Thymus (tissue), 11 donors: ENCODE results near the gene PDE1A. TPM values are rescaled to one million over a fixed set of nuclear protein-coding genes. Genes with fewer than 3 reads are reported as not detected.

Experiments
- DNase-seq, 9 donors: peaks; one replicate each; pipeline ENCODE4 v3.0.0-alpha.2; 2013; ENCODE audit warnings: low spot score in 9 of 9, low read depth in 6 of 9, missing footprints in 1 of 9
- H3K27ac ChIP-seq, 2 donors: one replicate each; pipeline ENCODE4 v1.5.1; 2013; ENCODE audit warnings: control low read depth in 1 of 2, low read depth in 1 of 2, low read length in 1 of 2, mild to moderate bottlenecking in 1 of 2, moderate library complexity in 1 of 2
- H3K27me3 ChIP-seq, 2 donors: one replicate each; pipeline ENCODE4 v1.5.1; 2013; ENCODE audit warnings: low read length in 1 of 2; ENCODE audit not compliant: control insufficient read depth in 2 of 2, insufficient read depth in 1 of 2
- H3K36me3 ChIP-seq, 2 donors: one replicate each; pipeline ENCODE4 v1.5.1; 2013; ENCODE audit warnings: low read length in 1 of 2, mild to moderate bottlenecking in 1 of 2, moderate library complexity in 1 of 2; ENCODE audit not compliant: control insufficient read depth in 2 of 2, insufficient read depth in 2 of 2
- H3K4me1 ChIP-seq, 2 donors: one replicate each; pipeline ENCODE4 v1.5.1; 2013; ENCODE audit warnings: low read length in 2 of 2; ENCODE audit not compliant: control insufficient read depth in 2 of 2, insufficient read depth in 2 of 2
- H3K4me3 ChIP-seq, 2 donors: one replicate each; pipeline ENCODE4 v1.5.1; 2013; ENCODE audit warnings: low read length in 2 of 2, control low read depth in 1 of 2, mild to moderate bottlenecking in 1 of 2
- H3K9me3 ChIP-seq, 2 donors: one replicate each; pipeline ENCODE4 v1.5.1; 2013; ENCODE audit warnings: low read length in 1 of 2, mild to moderate bottlenecking in 1 of 2; ENCODE audit not compliant: control insufficient read depth in 2 of 2, insufficient read depth in 1 of 2
- WGBS: extraction: QIAGEN DNeasy Blood & Tissue Kit; methylation state at CpG from one replicate; pipeline ENCODE4 v1.1.7; 2013; 5-methylcytosine and 5-hydroxymethylcytosine counted together
- polyA plus RNA-seq: library from polyadenylated mRNA; stranded (reverse); fragments of 200-250 nt; gene quantifications from one replicate; pipeline ENCODE4 v1.2.3, GENCODE V29; 2013
- total RNA-seq: library from RNA; stranded (reverse); fragments of 120-200 nt; gene quantifications from one replicate; pipeline ENCODE4 v1.2.4, GENCODE V29; 2013
- donor health status: healthy.

PDE1A gene
- total and polyA plus RNA-seq, 2 donors, result 7.7 to 13.0 TPM

DNA sequence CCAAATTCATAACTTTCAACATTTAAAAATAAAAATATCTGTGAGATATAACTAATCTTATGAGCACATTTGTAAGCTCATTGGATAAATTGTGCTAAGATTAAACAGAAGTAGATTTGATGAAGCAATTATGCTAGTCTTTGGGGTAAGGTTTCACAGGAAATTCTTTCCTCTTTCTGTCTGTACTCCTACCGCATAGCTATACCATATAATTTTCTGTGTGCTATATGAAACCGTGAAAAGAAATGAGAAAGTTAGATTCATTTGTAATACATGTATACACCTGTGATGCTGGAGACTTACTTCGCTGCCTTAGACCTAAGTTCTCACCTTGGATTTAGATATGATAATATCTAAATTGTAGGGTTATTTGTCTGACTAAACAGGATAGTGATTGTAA lies 256.5 kb downstream of the PDE1A start:
- no peak overlapping the region for H3K4me3 ChIP-seq
- no peaks in the 10 kb centered on the region for H3K9me3 ChIP-seq
- no peaks in the 10 kb centered on the region for H3K4me1 ChIP-seq
- 96% methylated on average over 3 of the region's 3 CpGs for WGBS
- no peaks in the 10 kb centered on the region for H3K36me3 ChIP-seq
- no peaks in the 10 kb centered on the region for H3K27me3 ChIP-seq
- no peak for DNase-seq
- H3K27ac ChIP-seq, result no peak overlapping the region

DNA sequence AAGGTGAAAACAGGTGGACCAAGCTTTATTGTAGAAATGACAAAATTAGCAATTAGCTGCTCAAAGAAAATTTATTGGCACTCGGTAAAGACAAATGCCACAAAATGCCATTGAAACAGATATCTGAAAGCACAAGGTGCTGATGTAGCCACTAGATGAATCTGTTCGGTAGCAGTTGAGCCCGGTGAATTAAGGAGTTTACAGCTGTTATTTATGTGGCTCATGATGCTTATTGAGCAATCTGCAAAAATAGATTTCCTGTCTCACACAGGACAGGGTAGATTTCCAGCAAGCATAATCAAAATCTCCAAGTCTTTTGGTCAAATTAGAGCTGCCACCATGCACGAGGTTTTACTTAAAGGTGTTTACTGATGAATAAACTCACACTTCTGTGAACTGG lies 259.0 kb downstream of the PDE1A start:
- Histone ChIP-seq H3K27me3 (no peaks in the 10 kb centered on the region), H3K36me3 (no peaks in the 10 kb centered on the region), H3K4me3 (no peak overlapping the region), H3K9me3 (no peaks in the 10 kb centered on the region), H3K27ac (no peak overlapping the region), H3K4me1 (no peaks in the 10 kb centered on the region)
- DNase-seq, result no peak
- WGBS, result 97% methylated on average over 4 of the region's 4 CpGs

DNA sequence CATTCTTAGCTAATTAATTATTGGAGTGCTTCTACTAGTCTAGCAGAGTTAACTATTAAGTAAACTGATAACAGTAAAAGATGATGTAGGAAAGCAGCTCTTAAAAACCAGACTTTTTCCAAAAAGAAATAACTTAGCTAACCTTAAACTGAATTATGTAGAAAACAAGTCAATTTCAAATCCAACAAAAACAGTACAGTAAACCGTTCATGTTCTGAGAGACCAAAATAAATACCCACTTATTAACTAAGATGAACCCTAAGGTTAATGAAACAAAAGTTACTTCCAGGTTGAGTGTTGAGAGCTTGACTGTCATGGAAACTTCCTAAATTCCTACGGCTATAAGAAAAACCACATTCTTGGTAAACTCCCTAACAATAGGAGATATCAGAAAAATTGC lies 260.0 kb downstream of the PDE1A start:
- Histone ChIP-seq H3K9me3 (no peaks in the 10 kb centered on the region), H3K27me3 (no peaks in the 10 kb centered on the region), H3K4me3 (no peak overlapping the region), H3K4me1 (no peaks in the 10 kb centered on the region), H3K27ac (no peak overlapping the region), H3K36me3 (no peaks in the 10 kb centered on the region)
- DNase-seq, result no peak
- 93% methylated on average over 2 of the region's 2 CpGs for WGBS

DNA sequence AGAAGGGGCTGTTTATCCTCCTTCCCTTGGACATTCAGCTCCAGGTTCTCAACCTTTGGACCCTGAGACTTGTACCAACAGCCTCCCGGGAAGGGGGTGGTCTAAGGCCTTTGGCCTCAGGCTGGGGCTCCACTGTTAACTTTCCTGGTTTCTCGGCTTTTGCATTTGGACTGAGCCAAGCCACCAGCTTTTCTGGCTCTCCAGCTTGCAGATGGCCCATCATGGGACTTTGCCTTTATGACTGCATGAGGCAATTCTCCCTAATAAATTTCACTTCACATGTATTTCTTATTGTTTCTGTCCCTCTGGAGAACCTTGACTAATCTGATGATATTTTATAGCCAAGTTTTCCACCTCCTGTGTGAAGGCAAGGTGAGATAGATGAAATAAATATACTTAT lies 260.4 kb downstream of the PDE1A start:
- no peak overlapping the region for H3K27ac ChIP-seq
- H3K4me3 ChIP-seq, result no peak overlapping the region
- H3K9me3 ChIP-seq, result no peaks in the 10 kb centered on the region
- WGBS, result 100% methylated on average over 2 of the region's 2 CpGs
- no peaks in the 10 kb centered on the region for H3K27me3 ChIP-seq
- no peaks in the 10 kb centered on the region for H3K36me3 ChIP-seq
- H3K4me1 ChIP-seq, result no peaks in the 10 kb centered on the region
- no peak for DNase-seq

DNA sequence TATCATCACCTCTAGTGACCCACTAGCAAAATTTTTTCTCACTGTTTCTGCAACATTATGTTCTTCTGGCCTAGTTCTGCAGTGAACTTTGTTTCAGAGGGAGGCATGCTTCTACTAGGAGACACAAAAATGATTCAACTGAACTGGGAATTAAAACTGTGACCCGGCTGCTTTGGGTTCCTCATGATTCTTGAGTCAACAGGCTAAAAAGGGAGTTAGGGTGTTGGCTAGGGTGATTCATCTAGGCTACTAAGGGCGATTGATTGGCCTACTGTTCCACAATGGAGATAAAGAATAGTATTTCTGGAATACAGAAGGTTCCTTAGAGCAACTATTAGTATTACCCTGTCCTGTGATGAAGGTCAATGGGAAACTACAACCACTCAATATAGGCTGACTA lies 261.6 kb downstream of the PDE1A start:
- no peak for DNase-seq
- no peaks in the 10 kb centered on the region for H3K4me1 ChIP-seq
- 91% methylated on average over 2 of the region's 2 CpGs for WGBS

DNA sequence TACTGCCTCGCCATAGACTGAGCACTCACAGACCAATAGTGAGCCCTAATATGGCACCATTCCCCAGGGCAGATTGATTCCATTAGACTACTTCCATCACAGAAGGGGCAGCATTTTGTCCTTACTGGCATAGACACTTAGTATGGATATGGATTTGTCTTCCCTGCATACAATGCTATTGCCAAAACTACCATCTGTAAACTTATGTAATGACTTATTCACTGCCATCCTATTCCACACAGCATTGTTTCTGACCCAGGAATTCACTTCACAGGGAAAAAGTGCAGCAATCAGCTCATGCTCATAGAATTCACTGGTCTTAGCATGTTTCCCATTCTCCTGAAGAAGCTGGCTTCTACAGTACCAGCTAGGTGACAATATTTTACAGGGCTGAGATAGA lies 262.1 kb downstream of the PDE1A start:
- WGBS, result 93% methylated on average over 1 of the region's 1 CpG
- no peak overlapping the region for H3K4me3 ChIP-seq
- no peaks in the 10 kb centered on the region for H3K4me1 ChIP-seq
- no peaks in the 10 kb centered on the region for H3K9me3 ChIP-seq
- no peaks in the 10 kb centered on the region for H3K27me3 ChIP-seq
- H3K27ac ChIP-seq, result no peak overlapping the region
- DNase-seq, result no peak
- no peaks in the 10 kb centered on the region for H3K36me3 ChIP-seq

More for the DNA sequence above, 261.6 kb downstream of the PDE1A start:
- H3K9me3 ChIP-seq, result no peaks in the 10 kb centered on the region
- H3K27me3 ChIP-seq, result no peaks in the 10 kb centered on the region
- no peak overlapping the region for H3K4me3 ChIP-seq
- H3K27ac ChIP-seq, result no peak overlapping the region
- H3K36me3 ChIP-seq, result no peaks in the 10 kb centered on the region

DNA sequence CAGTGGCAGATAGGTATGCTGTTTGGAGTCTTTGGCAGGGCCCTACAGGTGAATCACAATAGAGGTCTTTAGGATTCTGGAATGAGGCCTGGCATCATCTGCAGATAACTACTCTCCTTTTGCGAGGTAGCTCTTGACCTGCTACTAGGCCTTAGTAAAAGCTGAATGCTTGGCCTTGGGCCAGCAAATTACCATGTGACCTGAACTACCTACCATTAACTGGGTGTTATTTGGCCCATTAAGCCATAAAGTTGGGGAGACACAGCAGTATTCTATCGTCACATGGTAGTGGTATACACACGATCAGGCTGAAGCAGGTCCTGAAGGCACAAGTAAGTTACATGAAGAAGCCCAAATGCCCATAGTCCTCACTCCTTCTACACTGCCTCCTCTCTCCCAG lies 263.0 kb downstream of the PDE1A start:
- 97% methylated on average over 3 of the region's 3 CpGs for WGBS
- Histone ChIP-seq H3K4me1 (no peaks in the 10 kb centered on the region), H3K36me3 (no peaks in the 10 kb centered on the region), H3K9me3 (no peaks in the 10 kb centered on the region), H3K27ac (no peak overlapping the region), H3K27me3 (no peaks in the 10 kb centered on the region), H3K4me3 (no peak overlapping the region)
- no peak for DNase-seq

DNA sequence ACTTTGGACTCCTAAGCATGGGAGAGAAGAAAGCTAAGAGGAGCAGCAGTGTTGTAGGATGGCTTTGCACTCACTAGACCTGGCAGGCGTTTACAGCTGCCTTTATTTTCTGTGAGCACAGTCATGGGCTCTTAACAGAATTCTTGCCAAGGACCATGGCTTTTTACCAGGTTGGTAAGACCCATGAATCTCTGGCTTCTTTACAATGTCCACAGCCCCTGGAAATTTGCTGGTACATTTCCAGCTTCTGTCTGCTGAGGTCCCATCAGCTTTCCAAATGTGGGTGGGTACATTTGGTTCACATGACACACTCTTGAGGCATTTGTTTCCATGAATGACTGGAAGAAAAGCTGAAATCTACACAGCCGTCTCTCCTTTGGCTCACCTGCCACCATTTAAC lies 278.5 kb downstream of the PDE1A start:
- WGBS, result 87% methylated on average over 2 of the region's 2 CpGs
- Histone ChIP-seq H3K4me3 (no peak overlapping the region), H3K27me3 (no peaks in the 10 kb centered on the region), H3K9me3 (no peaks in the 10 kb centered on the region), H3K27ac (no peak overlapping the region), H3K4me1 (no peaks in the 10 kb centered on the region), H3K36me3 (no peaks in the 10 kb centered on the region)
- no peak for DNase-seq

DNA sequence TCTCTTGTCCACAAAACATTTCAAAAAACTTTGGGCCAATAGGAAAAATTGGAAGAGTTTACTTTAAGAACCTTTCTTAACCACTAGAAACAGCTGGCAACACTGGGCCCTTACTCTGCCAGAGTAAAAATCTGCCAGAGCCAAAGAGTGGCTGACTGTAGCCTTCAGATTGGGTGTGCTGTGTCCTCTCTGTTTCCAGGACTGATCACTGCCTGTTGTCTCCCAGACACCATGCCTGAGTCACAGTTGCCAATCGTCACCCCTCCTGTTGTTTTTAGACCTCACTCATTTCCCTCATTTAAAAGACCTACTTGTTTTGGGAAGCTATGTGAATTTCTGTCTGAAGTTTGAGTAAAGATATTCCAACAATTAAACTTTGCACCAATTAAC lies 282.1 kb downstream of the PDE1A start:
- H3K9me3 ChIP-seq, result no peaks in the 10 kb centered on the region
- no peaks in the 10 kb centered on the region for H3K36me3 ChIP-seq
- 92% methylated on average over 1 of the region's 1 CpG for WGBS
- no peak for DNase-seq
- H3K27ac ChIP-seq, result no peak overlapping the region
- no peak overlapping the region for H3K4me3 ChIP-seq
- no peaks in the 10 kb centered on the region for H3K4me1 ChIP-seq
- H3K27me3 ChIP-seq, result no peaks in the 10 kb centered on the region
